Measurements from ENCODE around the gene ESR2. TPM values are rescaled to one million over a fixed set of nuclear protein-coding genes. Genes with fewer than 3 reads are reported as not detected.

Gene ESR2
- total RNA-seq, 1 donor, result under 0.01 TPM

- no peak overlapping the region for H3K4me3 ChIP-seq (ENCODE audit: low read depth, low read length)
- TF ChIP-seq, protein P1, sequence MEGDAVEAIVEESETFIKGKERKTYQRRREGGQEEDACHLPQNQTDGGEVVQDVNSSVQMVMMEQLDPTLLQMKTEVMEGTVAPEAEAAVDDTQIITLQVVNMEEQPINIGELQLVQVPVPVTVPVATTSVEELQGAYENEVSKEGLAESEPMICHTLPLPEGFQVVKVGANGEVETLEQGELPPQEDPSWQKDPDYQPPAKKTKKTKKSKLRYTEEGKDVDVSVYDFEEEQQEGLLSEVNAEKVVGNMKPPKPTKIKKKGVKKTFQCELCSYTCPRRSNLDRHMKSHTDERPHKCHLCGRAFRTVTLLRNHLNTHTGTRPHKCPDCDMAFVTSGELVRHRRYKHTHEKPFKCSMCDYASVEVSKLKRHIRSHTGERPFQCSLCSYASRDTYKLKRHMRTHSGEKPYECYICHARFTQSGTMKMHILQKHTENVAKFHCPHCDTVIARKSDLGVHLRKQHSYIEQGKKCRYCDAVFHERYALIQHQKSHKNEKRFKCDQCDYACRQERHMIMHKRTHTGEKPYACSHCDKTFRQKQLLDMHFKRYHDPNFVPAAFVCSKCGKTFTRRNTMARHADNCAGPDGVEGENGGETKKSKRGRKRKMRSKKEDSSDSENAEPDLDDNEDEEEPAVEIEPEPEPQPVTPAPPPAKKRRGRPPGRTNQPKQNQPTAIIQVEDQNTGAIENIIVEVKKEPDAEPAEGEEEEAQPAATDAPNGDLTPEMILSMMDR (IDR thresholded peaks at IDR 0.05; ENCODE audit: insufficient read depth, low read length), result no peak
- no peak for DNase-seq (ENCODE audit: low read depth)
These were observed 84.0 kb downstream of the ESR2 start for GRCh38 chr14:64210216-64210615.

DNA sequence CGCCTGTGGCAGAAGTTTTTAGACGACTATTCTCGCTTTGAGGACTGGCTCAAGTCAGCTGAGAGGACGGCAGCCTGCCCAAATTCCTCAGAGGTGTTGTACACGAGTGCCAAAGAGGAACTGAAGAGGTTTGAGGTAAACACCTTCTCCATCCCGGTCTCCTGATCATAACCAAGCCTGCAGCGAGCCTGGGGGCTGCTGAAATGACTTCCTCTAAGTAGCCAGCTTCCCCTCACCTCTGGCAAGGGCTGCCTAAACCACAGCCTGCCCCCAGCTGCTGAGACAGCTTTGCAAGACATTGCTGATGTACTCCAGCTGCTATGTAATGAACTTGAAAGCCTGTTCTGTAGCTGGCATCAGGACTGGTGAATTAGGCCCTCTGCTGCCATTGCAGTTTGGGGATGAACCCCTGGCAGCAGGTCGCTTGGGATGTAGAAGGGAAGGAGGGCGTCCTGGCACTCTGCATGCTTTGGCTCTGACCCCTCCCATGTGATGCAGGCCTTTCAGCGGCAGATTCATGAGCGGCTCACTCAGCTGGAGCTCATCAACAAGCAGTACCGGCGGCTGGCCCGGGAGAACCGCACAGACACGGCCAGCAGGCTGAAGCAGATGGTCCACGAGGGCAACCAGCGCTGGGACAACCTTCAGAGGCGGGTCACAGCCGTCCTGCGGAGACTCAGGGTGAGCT is 84.6 kb downstream of the ESR2 start:
- TF ChIP-seq, protein P1 (IDR thresholded peaks at IDR 0.05; ENCODE audit: insufficient read depth, low read length), result no peak
- peak; percentile 31 for DNase-seq (ENCODE audit: low read depth)
- no peak overlapping the region for H3K4me3 ChIP-seq (ENCODE audit: low read depth, low read length)

- H3K4me3 ChIP-seq (ENCODE audit: low read depth, low read length), result no peak overlapping the region
- TF ChIP-seq, protein P1 (IDR thresholded peaks at IDR 0.05; ENCODE audit: insufficient read depth, low read length), result no peak
- DNase-seq (ENCODE audit: low read depth), result no peak
These were observed 85.2 kb downstream of the ESR2 start for GRCh38 chr14:64208981-64209380.

DNA sequence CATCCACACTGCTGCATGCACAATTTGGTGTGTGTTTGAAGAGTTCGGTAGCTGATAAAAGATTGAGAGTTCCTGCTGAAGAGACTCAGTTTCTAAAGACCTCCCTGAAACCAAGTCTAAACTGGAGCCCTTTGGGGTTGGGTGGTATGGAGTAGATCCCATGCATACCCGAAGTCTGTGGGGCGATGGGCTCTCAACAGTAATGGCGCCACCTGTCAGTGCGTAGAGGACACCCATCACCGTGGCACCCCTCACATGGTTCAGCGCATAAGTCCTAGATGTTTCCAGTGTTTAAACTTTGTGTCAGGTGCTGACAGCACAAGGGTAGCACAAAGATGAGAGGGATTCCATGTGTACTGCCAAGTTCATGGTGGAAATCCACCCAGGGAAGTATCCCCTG is 85.9 kb downstream of the ESR2 start:
- H3K4me3 ChIP-seq (ENCODE audit: low read depth, low read length), result no peak overlapping the region
- TF ChIP-seq, protein P1 (IDR thresholded peaks at IDR 0.05; ENCODE audit: insufficient read depth, low read length), result no peak
- no peak for DNase-seq (ENCODE audit: low read depth)

- TF ChIP-seq, protein P1 (IDR thresholded peaks at IDR 0.05; ENCODE audit: insufficient read depth, low read length), result no peak
- no peak overlapping the region for H3K4me3 ChIP-seq (ENCODE audit: low read depth, low read length)
- no peak for DNase-seq (ENCODE audit: low read depth)
These were observed 90.7 kb downstream of the ESR2 start for GRCh38 chr14:64203366-64204006.

DNA sequence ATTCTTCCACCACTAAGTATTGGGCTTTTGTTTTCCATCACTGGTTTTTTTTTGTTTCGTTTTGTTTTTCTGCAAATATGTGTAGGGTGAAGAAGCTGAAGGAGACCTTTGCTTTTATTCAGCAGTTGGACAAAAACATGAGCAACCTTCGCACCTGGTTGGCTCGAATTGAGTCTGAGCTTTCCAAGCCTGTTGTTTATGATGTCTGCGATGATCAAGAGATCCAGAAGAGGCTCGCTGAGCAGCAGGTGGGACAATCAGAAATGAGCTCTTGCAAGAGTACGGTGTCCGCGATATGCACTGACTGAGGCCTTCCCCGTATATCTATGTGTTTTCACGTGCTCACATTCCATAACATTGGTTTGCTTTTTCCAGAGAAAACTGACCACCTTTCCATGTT is 91.5 kb downstream of the ESR2 start:
- TF ChIP-seq, protein P1 (IDR thresholded peaks at IDR 0.05; ENCODE audit: insufficient read depth, low read length), result no peak
- no peak for DNase-seq (ENCODE audit: low read depth)
- H3K4me3 ChIP-seq (ENCODE audit: low read depth, low read length), result no peak overlapping the region

Measured in fibroblast of the aortic adventitia (primary cell).